ENCODE measurements around the gene SLC22A1. TPM values are rescaled to one million over a fixed set of nuclear protein-coding genes. Genes with fewer than 3 reads are reported as not detected.
"Not testable (repeated sequence)": the region's sequence is repeated elsewhere in the genome, so short reads cannot be mapped to it uniquely, and the experiment has no call there.

SLC22A1 gene
- total and polyA plus RNA-seq, 2 donors (not counting 3 experiments of a cell fraction or from before 2014, with no cell fraction given) = 0.04 TPM; not detected in 1

- TF ChIP-seq GATA2 (IDR thresholded peaks at IDR 0.05; ENCODE audit: insufficient read depth, insufficient read length, low read depth, low read length) (no peak), POLR2A (IDR thresholded peaks at IDR 0.05; ENCODE audit: low read depth, low read length) (no peak), MAX (IDR thresholded peaks at IDR 0.05; ENCODE audit: insufficient read depth, insufficient read length) (no peak), POLR2AphosphoS5 (IDR thresholded peaks at IDR 0.05; ENCODE audit: insufficient read depth, low read depth, low read length) (no peak), CTCF (IDR thresholded peaks at IDR 0.05; ENCODE audit: extremely low read depth in 1 of 2, insufficient read depth in 1 of 2, low read depth in 1 of 2, low read length in 2 of 2) (no peak), JUN (IDR thresholded peaks at IDR 0.05; ENCODE audit: borderline replicate concordance, insufficient read depth, insufficient read length, low read depth) (no peak), FOS (IDR thresholded peaks at IDR 0.05; ENCODE audit: borderline replicate concordance, insufficient read depth, low read length) (no peak), EZH2 (IDR thresholded peaks at IDR 0.05; ENCODE audit: borderline replicate concordance, low read depth, low read length, severe bottlenecking) (no peak), MYC (IDR thresholded peaks at IDR 0.05; ENCODE audit: low read depth, low read length) (no peak)
- intact Hi-C loops (cut with micrococcal nuclease) (no loop called here), dilution Hi-C loops (cut with MboI; ENCODE audit: extremely low pct_ligation_motif_present, low sequenced_read_pairs) (no loop called here)
- POLR2A ChIA-PET = no interaction called here
- CTCF ChIA-PET = no interaction called here
- Histone ChIP-seq H3K9me3 (replicated peaks; ENCODE audit: control insufficient read depth, insufficient read depth, low read length) (peaks cover 3% of the 10 kb centered on the region), H3K9ac (replicated peaks; ENCODE audit: extremely low read depth, insufficient read depth, low read length) (no peak overlapping the region), H3K79me2 (ENCODE audit: control insufficient read depth, insufficient read depth, low read length) (no peaks in the 10 kb centered on the region), H4K20me1 (replicated peaks; ENCODE audit: control insufficient read depth, extremely low read depth, insufficient read depth, low read length) (no peaks in the 10 kb centered on the region), H3K4me2 (ENCODE audit: insufficient read depth, low read length) (no peak overlapping the region), H2AFZ (ENCODE audit: low read depth, low read length) (no peak overlapping the region), H3K4me3 (replicated peaks in 1 of 3; ENCODE audit: insufficient read depth in 1 of 3, low read depth in 1 of 3, low read length in 3 of 3) (no peak overlapping the region), H3K27ac (ENCODE audit: insufficient read depth, low read depth, low read length) (no peak overlapping the region), H3K36me3 (ENCODE audit: control insufficient read depth in 2 of 2, extremely low read depth in 1 of 2, insufficient read depth in 2 of 2, low read length in 2 of 2) (no peaks in the 10 kb centered on the region), H3K4me1 (ENCODE audit: control insufficient read depth, extremely low read depth, insufficient read depth, low read length) (no peaks in the 10 kb centered on the region), H3K27me3 (ENCODE audit: control insufficient read depth in 2 of 2, insufficient read depth in 2 of 2, low read length in 2 of 2) (no peaks in the 10 kb centered on the region), H3K9me1 (replicated peaks; ENCODE audit: control insufficient read depth, extremely low read depth, insufficient read depth, low read length) (no peaks in the 10 kb centered on the region)
- FAIRE-seq (no peak), DNase-seq (ENCODE audit: low read depth, low spot score) (no peak)
- BruUV-seq (replicated peaks) = no TSS peak
These were observed 42.3 kb downstream of the SLC22A1 start for GRCh38 chr6:160163912-160164311.

GRCh38 chr6:160165928-160166327 is 44.3 kb downstream of the SLC22A1 start:
- dilution Hi-C loops (cut with MboI; ENCODE audit: extremely low pct_ligation_motif_present, low sequenced_read_pairs) = not testable (repeated sequence)

More at GRCh38 chr6:160165928-160166327, 44.3 kb downstream of the SLC22A1 start:
- DNase-seq (ENCODE audit: low read depth, low spot score); H4K20me1 ChIP-seq (replicated peaks; ENCODE audit: control insufficient read depth, extremely low read depth, insufficient read depth, low read length); H3K9ac ChIP-seq (replicated peaks; ENCODE audit: extremely low read depth, insufficient read depth, low read length); intact Hi-C loops (cut with micrococcal nuclease); BruUV-seq (replicated peaks); POLR2A ChIA-PET; FAIRE-seq; CTCF ChIA-PET; H2AFZ ChIP-seq (ENCODE audit: low read depth, low read length); H3K79me2 ChIP-seq (ENCODE audit: control insufficient read depth, insufficient read depth, low read length); H3K27me3 ChIP-seq (ENCODE audit: control insufficient read depth in 2 of 2, insufficient read depth in 2 of 2, low read length in 2 of 2); H3K4me1 ChIP-seq (ENCODE audit: control insufficient read depth, extremely low read depth, insufficient read depth, low read length); H3K9me1 ChIP-seq (replicated peaks; ENCODE audit: control insufficient read depth, extremely low read depth, insufficient read depth, low read length); H3K9me3 ChIP-seq (replicated peaks; ENCODE audit: control insufficient read depth, insufficient read depth, low read length); H3K4me3 ChIP-seq (replicated peaks in 1 of 3; ENCODE audit: insufficient read depth in 1 of 3, low read depth in 1 of 3, low read length in 3 of 3); H3K4me2 ChIP-seq (ENCODE audit: insufficient read depth, low read length); H3K36me3 ChIP-seq (ENCODE audit: control insufficient read depth in 2 of 2, extremely low read depth in 1 of 2, insufficient read depth in 2 of 2, low read length in 2 of 2); H3K27ac ChIP-seq (ENCODE audit: insufficient read depth, low read depth, low read length): not testable (repeated sequence)

All from endothelial cell of umbilical vein (primary cell).